Peyer's patch (tissue), 4 donors: Measurements from ENCODE around the gene SMAD2. TPM values are rescaled to one million over a fixed set of nuclear protein-coding genes. Genes with fewer than 3 reads are reported as not detected.

ENCODE experiments used
- DNase-seq, 3 donors: peaks; one replicate each; pipeline ENCODE4 v3.0.0-alpha.2; 2017 to 2019
- H3K27ac ChIP-seq, 4 donors: fragments of 200-600 bp; sonication (generic); one replicate each; pipeline ENCODE4 v1.5.1; 2016 to 2019
- H3K27me3 ChIP-seq, 2 donors: fragments of 200-600 bp; sonication (generic); one replicate each; pipeline ENCODE4 v1.5.1; 2019
- H3K36me3 ChIP-seq, 3 donors: fragments of 200-600 bp; sonication (generic); one replicate each; pipeline ENCODE4 v1.5.1; 2016 to 2019
- H3K4me1 ChIP-seq, 4 donors: fragments of 200-600 bp; sonication (generic); one replicate each; pipeline ENCODE4 v1.5.1; 2016 to 2019
- H3K4me3 ChIP-seq, 4 donors: fragments of 200-600 bp; sonication (generic); 1 replicate in 3 of 4; 2 replicates in 1 of 4; pipeline ENCODE4 v1.5.1; 2016 to 2019; ENCODE audit warnings: mild to moderate bottlenecking in 1 of 4
- H3K9me3 ChIP-seq, 4 donors: fragments of 200-600 bp; sonication (generic); one replicate each; pipeline ENCODE4 v1.5.1; 2016 to 2019; ENCODE audit warnings: mild to moderate bottlenecking in 1 of 4
- CTCF ChIP-seq, 6 experiments: fragments of 450-650 bp in 4 of 6; fragments of 200-600 bp in 2 of 6; sonication (generic) in 1 of 6; IDR thresholded peaks; one replicate each; pipeline ENCODE4 v1.5.1; 2017 to 2019; ENCODE audit warnings: antibody characterized with exemption in 6 of 6, mild to moderate bottlenecking in 3 of 6, moderate library complexity in 1 of 6
- POLR2A ChIP-seq, 2 donors: fragments of 450-650 bp; IDR thresholded peaks; one replicate each; pipeline ENCODE4 v1.5.1; 2017; ENCODE audit warnings: antibody characterized with exemption in 2 of 2, mild to moderate bottlenecking in 2 of 2, moderate library complexity in 2 of 2
- total RNA-seq, 4 donors: library from RNA; depleted of rRNA; stranded (reverse); fragments of >200 nt; gene quantifications; one replicate each; pipeline ENCODE4 v1.1.0, GENCODE V29; 2016

SMAD2 gene
- total RNA-seq, 4 donors from 2014 or later, result 26.9 to 53.6 (median 38.6) TPM

GRCh38 chr18:47912343-47912742, 18.1 kb downstream of the SMAD2 start:
- Histone ChIP-seq H3K27me3 (no peaks in the 10 kb centered on the region), H3K36me3 (no peaks in the 10 kb centered on the region), H3K27ac (peak overlapping the region in 3 of 4 donors; percentile 8 to 65 (median 54)), H3K4me3 (no peak overlapping the region), H3K4me1 (peaks cover 0 to 32% (median 3%) of the 10 kb centered on the region in 4 donors), H3K9me3 (no peaks in the 10 kb centered on the region)
- no peak for DNase-seq
- TF ChIP-seq CTCF (IDR thresholded peaks at IDR 0.05), result no peak
- no peak for TF ChIP-seq POLR2A (IDR thresholded peaks at IDR 0.05)

- Histone ChIP-seq H3K27ac (peak overlapping the region in 3 of 4 donors; percentile 8 to 65 (median 54)), H3K4me1 (peaks cover 0 to 32% (median 3%) of the 10 kb centered on the region in 4 donors), H3K36me3 (no peaks in the 10 kb centered on the region), H3K27me3 (no peaks in the 10 kb centered on the region), H3K9me3 (no peaks in the 10 kb centered on the region), H3K4me3 (no peak overlapping the region)
- no peak for TF ChIP-seq POLR2A (IDR thresholded peaks at IDR 0.05)
- DNase-seq, result no peak
These were observed 18.6 kb downstream of the SMAD2 start for GRCh38 chr18:47911877-47912276.

- peaks cover 0 to 32% (median 3%) of the 10 kb centered on the region in 4 donors for H3K4me1 ChIP-seq
These were observed 21.0 kb downstream of the SMAD2 start for GRCh38 chr18:47909484-47909883.

GRCh38 chr18:47908592-47908991, 21.9 kb downstream of the SMAD2 start:
- no peak for DNase-seq
- TF ChIP-seq CTCF (IDR thresholded peaks at IDR 0.05), result no peak
- no peak for TF ChIP-seq POLR2A (IDR thresholded peaks at IDR 0.05)
- H3K36me3 ChIP-seq, result no peaks in the 10 kb centered on the region
- peaks cover 0 to 25% (median 3%) of the 10 kb centered on the region in 4 donors for H3K4me1 ChIP-seq
- no peaks in the 10 kb centered on the region for H3K27me3 ChIP-seq
- H3K4me3 ChIP-seq, result no peak overlapping the region
- peaks cover 0 to 4% (median 0%) of the 10 kb centered on the region in 4 donors for H3K9me3 ChIP-seq
- no peak overlapping the region for H3K27ac ChIP-seq

More at GRCh38 chr18:47909484-47909883, 21.0 kb downstream of the SMAD2 start:
- no peak for DNase-seq
- peaks cover 0 to 4% (median 0%) of the 10 kb centered on the region in 4 donors for H3K9me3 ChIP-seq
- no peaks in the 10 kb centered on the region for H3K36me3 ChIP-seq
- TF ChIP-seq POLR2A (IDR thresholded peaks at IDR 0.05) (no peak), CTCF (IDR thresholded peaks at IDR 0.05) (no peak)
- H3K4me3 ChIP-seq, result no peak overlapping the region
- H3K27ac ChIP-seq, result no peak overlapping the region
- H3K27me3 ChIP-seq, result no peaks in the 10 kb centered on the region

GRCh38 chr18:47906408-47906807, 24.1 kb downstream of the SMAD2 start:
- Histone ChIP-seq H3K36me3 (no peaks in the 10 kb centered on the region), H3K4me1 (peaks cover 0 to 6% (median 0%) of the 10 kb centered on the region in 4 donors), H3K27ac (no peak overlapping the region), H3K9me3 (peaks cover 0 to 4% (median 0%) of the 10 kb centered on the region in 4 donors), H3K4me3 (no peak overlapping the region), H3K27me3 (no peaks in the 10 kb centered on the region)
- TF ChIP-seq POLR2A (IDR thresholded peaks at IDR 0.05), result no peak
- TF ChIP-seq CTCF (IDR thresholded peaks at IDR 0.05), result no peak
- DNase-seq, result no peak

GRCh38 chr18:47903809-47904208, 26.6 kb downstream of the SMAD2 start:
- no peak for TF ChIP-seq CTCF (IDR thresholded peaks at IDR 0.05)
- TF ChIP-seq POLR2A (IDR thresholded peaks at IDR 0.05), result no peak
- no peak overlapping the region for H3K27ac ChIP-seq
- no peaks in the 10 kb centered on the region for H3K4me1 ChIP-seq
- no peaks in the 10 kb centered on the region for H3K36me3 ChIP-seq
- H3K9me3 ChIP-seq, result peaks cover 0 to 4% (median 0%) of the 10 kb centered on the region in 4 donors
- no peak overlapping the region for H3K4me3 ChIP-seq
- no peaks in the 10 kb centered on the region for H3K27me3 ChIP-seq
- DNase-seq, result no peak
